ENCODE results near the gene RAB3C.

- TF ChIP-seq CTCF (IDR thresholded peaks at IDR 0.05) = no peak
- no peak for TF ChIP-seq POLR2A (IDR thresholded peaks at IDR 0.05)
Measured at GRCh38 chr5:58901271-58901670, 318.4 kb downstream of the RAB3C start.
